ENCODE measurements around the gene APOC3. TPM values are rescaled to one million over a fixed set of nuclear protein-coding genes. Genes with fewer than 3 reads are reported as not detected.

The APOC3 gene
- total RNA-seq, 3 donors from 2014 or later (not counting 1 experiment from before 2014, with no cell fraction given) = not detected

GRCh38 chr11:116830184-116830912, 641 bp downstream of the APOC3 start:
- TF ChIP-seq CTCF (IDR thresholded peaks at IDR 0.05) = no peak
- intact Hi-C loops (cut with micrococcal nuclease) = no loop called here
- Mint-ChIP-seq H3K27me3 (ENCODE audit: low read depth in 2 of 2) (peaks cover 0 to 3% of the 10 kb centered on the region in 2 donors), H3K4me1 (peaks cover 6 to 8% of the 10 kb centered on the region in 2 donors), H3K36me3 (no peaks in the 10 kb centered on the region), H3K4me3 (no peak overlapping the region), H3K9me3 (no peaks in the 10 kb centered on the region), H3K27ac (no peak overlapping the region)
- DNase-seq (no peak), ATAC-seq (no peak)
- peaks cover 6% of the 10 kb centered on the region for H3K4me1 ChIP-seq (ENCODE audit: control insufficient read depth, insufficient read depth, low read length)
- no peaks in the 10 kb centered on the region for H3K9me3 ChIP-seq (ENCODE audit: control insufficient read depth, insufficient read depth, low read length)
- no peak overlapping the region for H3K27ac ChIP-seq (ENCODE audit: low read length)
- no peaks in the 10 kb centered on the region for H3K27me3 ChIP-seq (ENCODE audit: control insufficient read depth, insufficient read depth, low read length)
- 92% methylated on average over 17 of the region's 17 CpGs for WGBS (ENCODE audit: insufficient coverage)
- no peak overlapping the region for H3K4me3 ChIP-seq (ENCODE audit: low read length)
- H3K36me3 ChIP-seq (ENCODE audit: control insufficient read depth, insufficient read depth, low read length) = no peaks in the 10 kb centered on the region

- Mint-ChIP-seq H3K36me3 (no peaks in the 10 kb centered on the region), H3K4me3 (no peak overlapping the region), H3K27ac (no peak overlapping the region), H3K27me3 (ENCODE audit: low read depth in 2 of 2) (peaks cover 0 to 3% of the 10 kb centered on the region in 2 donors), H3K4me1 (peaks cover 17 to 18% of the 10 kb centered on the region in 2 donors), H3K9me3 (no peaks in the 10 kb centered on the region)
- ATAC-seq = no peak
- Histone ChIP-seq H3K4me3 (ENCODE audit: low read length) (no peak overlapping the region), H3K9me3 (ENCODE audit: control insufficient read depth, insufficient read depth, low read length) (no peaks in the 10 kb centered on the region), H3K27me3 (ENCODE audit: control insufficient read depth, insufficient read depth, low read length) (no peaks in the 10 kb centered on the region), H3K27ac (ENCODE audit: low read length) (no peak overlapping the region), H3K36me3 (ENCODE audit: control insufficient read depth, insufficient read depth, low read length) (no peaks in the 10 kb centered on the region), H3K4me1 (ENCODE audit: control insufficient read depth, insufficient read depth, low read length) (peaks cover 19% of the 10 kb centered on the region)
- intact Hi-C loops (cut with micrococcal nuclease) = no loop called here
- DNase-seq = no peak
- 94% methylated on average over 6 of the region's 7 CpGs for WGBS (ENCODE audit: insufficient coverage)
- no peak for TF ChIP-seq CTCF (IDR thresholded peaks at IDR 0.05)
These were observed 2.2 kb downstream of the APOC3 start for GRCh38 chr11:116831790-116832349.

GRCh38 chr11:116832350-116833290, 2.9 kb downstream of the APOC3 start:
- H3K27me3 ChIP-seq (ENCODE audit: control insufficient read depth, insufficient read depth, low read length) = no peaks in the 10 kb centered on the region
- TF ChIP-seq CTCF (IDR thresholded peaks at IDR 0.05) = no peak
- peaks cover 17 to 18% of the 10 kb centered on the region in 2 donors for H3K4me1 Mint-ChIP-seq
- peaks cover 19% of the 10 kb centered on the region for H3K4me1 ChIP-seq (ENCODE audit: control insufficient read depth, insufficient read depth, low read length)
- WGBS (ENCODE audit: insufficient coverage) = 85% methylated on average over 13 of the region's 13 CpGs
- no peaks in the 10 kb centered on the region for H3K9me3 ChIP-seq (ENCODE audit: control insufficient read depth, insufficient read depth, low read length)
- no peak overlapping the region for H3K4me3 ChIP-seq (ENCODE audit: low read length)
- intact Hi-C loops (cut with micrococcal nuclease) = no loop called here
- no peak for DNase-seq
- peaks cover 0 to 3% of the 10 kb centered on the region in 2 donors for H3K27me3 Mint-ChIP-seq (ENCODE audit: low read depth in 2 of 2)
- no peaks in the 10 kb centered on the region for H3K36me3 ChIP-seq (ENCODE audit: control insufficient read depth, insufficient read depth, low read length)
- H3K4me3 Mint-ChIP-seq = no peak overlapping the region
- H3K36me3 Mint-ChIP-seq = no peaks in the 10 kb centered on the region
- no peak overlapping the region for H3K27ac ChIP-seq (ENCODE audit: low read length)
- no peak overlapping the region for H3K27ac Mint-ChIP-seq
- ATAC-seq = no peak
- H3K9me3 Mint-ChIP-seq = no peaks in the 10 kb centered on the region

Measured in natural killer cell (primary cell).